Skeletal muscle tissue (tissue), 4 donors: ENCODE measurements around the gene OSBPL10. TPM values are rescaled to one million over a fixed set of nuclear protein-coding genes. Genes with fewer than 3 reads are reported as not detected.

Source experiments
- H3K27ac ChIP-seq: one replicate; pipeline ENCODE4 v1.7.0; 2013; ENCODE audit warnings: mild to moderate bottlenecking, low read depth, low read length, inconsistent platforms
- H3K27me3 ChIP-seq, 3 donors: one replicate each; pipeline ENCODE4 v1.7.0; 2013; ENCODE audit warnings: low read length in 3 of 3; ENCODE audit not compliant: control insufficient read depth in 3 of 3, insufficient read depth in 3 of 3
- H3K36me3 ChIP-seq, 3 donors: one replicate each; pipeline ENCODE4 v1.7.0; 2013; ENCODE audit warnings: low read length in 3 of 3; ENCODE audit not compliant: control insufficient read depth in 3 of 3, insufficient read depth in 3 of 3
- H3K4me1 ChIP-seq, 3 donors: one replicate each; pipeline ENCODE4 v1.7.0; 2013; ENCODE audit warnings: low read length in 3 of 3, mild to moderate bottlenecking in 3 of 3; ENCODE audit not compliant: control insufficient read depth in 3 of 3, insufficient read depth in 3 of 3
- H3K4me3 ChIP-seq, 3 donors: one replicate each; pipeline ENCODE4 v1.7.0; 2013; ENCODE audit warnings: low read length in 3 of 3
- H3K9ac ChIP-seq, 3 donors: one replicate each; pipeline ENCODE4 v1.7.0; 2013; ENCODE audit warnings: low read length in 3 of 3, mild to moderate bottlenecking in 3 of 3, moderate library complexity in 2 of 3, low read depth in 1 of 3
- H3K9me3 ChIP-seq, 3 donors: one replicate each; pipeline ENCODE4 v1.7.0; 2013; ENCODE audit warnings: low read length in 3 of 3; ENCODE audit not compliant: control insufficient read depth in 3 of 3
- total RNA-seq: library from RNA; depleted of rRNA; stranded (reverse); fragments of >200 nt; gene quantifications from one replicate; pipeline ENCODE4 v1.2.3, GENCODE V29; 2014
- donor health status: Osteomylitis.

The OSBPL10 gene
- total RNA-seq, 1 donor from 2014 or later, result 6.8 TPM

- Histone ChIP-seq H3K4me3 (no peak overlapping the region), H3K36me3 (peaks cover 0 to 4% (median 4%) of the 10 kb centered on the region in 3 donors), H3K9me3 (no peaks in the 10 kb centered on the region), H3K4me1 (no peaks in the 10 kb centered on the region), H3K27ac (no peak overlapping the region), H3K27me3 (no peaks in the 10 kb centered on the region), H3K9ac (no peak overlapping the region)
Measured at GRCh38 chr3:31680072-31680870, 300.8 kb downstream of the OSBPL10 start.

GRCh38 chr3:31676556-31676955 lies 304.5 kb downstream of the OSBPL10 start:
- Histone ChIP-seq H3K4me3 (no peak overlapping the region), H3K27me3 (no peaks in the 10 kb centered on the region), H3K27ac (no peak overlapping the region), H3K4me1 (no peaks in the 10 kb centered on the region), H3K36me3 (no peaks in the 10 kb centered on the region), H3K9ac (no peak overlapping the region), H3K9me3 (no peaks in the 10 kb centered on the region)

DNA sequence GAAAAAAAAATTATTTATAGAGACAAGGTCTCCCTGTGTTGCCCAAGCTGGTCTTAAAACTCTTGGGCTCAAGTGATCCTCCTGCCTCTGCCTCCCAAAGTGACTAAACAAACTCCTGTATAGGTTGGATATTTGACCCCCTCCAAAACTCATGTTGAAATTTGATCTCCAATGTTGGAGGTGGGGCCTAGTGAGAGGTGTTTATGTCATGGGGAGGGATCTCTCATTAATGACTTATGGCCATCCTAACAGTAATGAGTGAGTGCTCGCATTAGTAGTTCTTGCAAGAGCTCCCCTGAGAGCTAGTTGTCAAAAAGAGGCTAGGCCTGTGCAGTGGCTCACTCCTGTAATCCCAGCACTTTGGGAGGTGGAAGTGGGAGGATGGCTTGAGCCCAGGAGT lies 307.1 kb downstream of the OSBPL10 start:
- H3K9me3 ChIP-seq, result no peaks in the 10 kb centered on the region
- H3K4me3 ChIP-seq, result no peak overlapping the region
- no peaks in the 10 kb centered on the region for H3K4me1 ChIP-seq
- H3K36me3 ChIP-seq, result no peaks in the 10 kb centered on the region
- no peaks in the 10 kb centered on the region for H3K27me3 ChIP-seq
- no peak overlapping the region for H3K9ac ChIP-seq
- no peak overlapping the region for H3K27ac ChIP-seq

- no peaks in the 10 kb centered on the region for H3K9me3 ChIP-seq
- no peak overlapping the region for H3K9ac ChIP-seq
- H3K27ac ChIP-seq, result no peak overlapping the region
- H3K36me3 ChIP-seq, result no peaks in the 10 kb centered on the region
- H3K4me3 ChIP-seq, result no peak overlapping the region
- H3K4me1 ChIP-seq, result no peaks in the 10 kb centered on the region
- no peaks in the 10 kb centered on the region for H3K27me3 ChIP-seq
Measured at GRCh38 chr3:31671976-31672375, 309.1 kb downstream of the OSBPL10 start.

- no peak overlapping the region for H3K27ac ChIP-seq
- H3K36me3 ChIP-seq, result peaks cover 0 to 2% (median 0%) of the 10 kb centered on the region in 3 donors
- no peaks in the 10 kb centered on the region for H3K9me3 ChIP-seq
- no peaks in the 10 kb centered on the region for H3K27me3 ChIP-seq
- no peak overlapping the region for H3K4me3 ChIP-seq
- no peaks in the 10 kb centered on the region for H3K4me1 ChIP-seq
- H3K9ac ChIP-seq, result no peak overlapping the region
Measured at GRCh38 chr3:31671451-31671850, 309.6 kb downstream of the OSBPL10 start.

- H3K4me3 ChIP-seq, result no peak overlapping the region
- H3K9me3 ChIP-seq, result no peaks in the 10 kb centered on the region
- H3K9ac ChIP-seq, result no peak overlapping the region
- no peak overlapping the region for H3K27ac ChIP-seq
- H3K27me3 ChIP-seq, result no peaks in the 10 kb centered on the region
- H3K36me3 ChIP-seq, result peaks cover 0 to 2% (median 2%) of the 10 kb centered on the region in 3 donors
- H3K4me1 ChIP-seq, result no peaks in the 10 kb centered on the region
Measured at GRCh38 chr3:31670722-31671121, 310.3 kb downstream of the OSBPL10 start.

GRCh38 chr3:31670136-31670535 lies 310.9 kb downstream of the OSBPL10 start:
- H3K4me3 ChIP-seq, result no peak overlapping the region
- H3K36me3 ChIP-seq, result peaks cover 0 to 2% (median 2%) of the 10 kb centered on the region in 3 donors
- no peak overlapping the region for H3K27ac ChIP-seq
- no peaks in the 10 kb centered on the region for H3K4me1 ChIP-seq
- H3K9ac ChIP-seq, result no peak overlapping the region
- H3K27me3 ChIP-seq, result no peaks in the 10 kb centered on the region
- no peaks in the 10 kb centered on the region for H3K9me3 ChIP-seq

DNA sequence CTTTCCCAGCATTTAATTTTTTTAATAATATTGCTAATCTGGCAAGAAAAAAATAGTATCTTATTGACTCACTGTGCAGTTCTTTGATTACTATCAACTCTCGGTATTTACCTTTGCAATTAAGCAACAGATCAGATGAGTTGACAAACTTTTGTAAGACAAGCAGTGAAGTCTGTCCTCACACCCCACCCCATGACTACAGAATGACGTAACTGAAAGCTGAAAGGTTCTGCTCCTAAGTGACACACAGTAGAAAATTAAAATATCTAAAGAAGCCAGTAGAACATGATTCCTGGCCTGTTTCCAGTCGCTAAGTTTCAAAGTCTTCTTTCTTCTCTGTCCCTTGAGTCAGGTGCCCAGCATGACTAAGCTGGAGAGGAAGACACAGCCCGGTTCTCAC lies 312.8 kb downstream of the OSBPL10 start:
- no peaks in the 10 kb centered on the region for H3K27me3 ChIP-seq
- H3K36me3 ChIP-seq, result peaks cover 0 to 2% (median 2%) of the 10 kb centered on the region in 3 donors
- H3K9ac ChIP-seq, result no peak overlapping the region
- H3K4me3 ChIP-seq, result no peak overlapping the region
- H3K4me1 ChIP-seq, result peaks cover 0 to 4% (median 3%) of the 10 kb centered on the region in 3 donors
- H3K27ac ChIP-seq, result no peak overlapping the region
- H3K9me3 ChIP-seq, result no peaks in the 10 kb centered on the region

DNA sequence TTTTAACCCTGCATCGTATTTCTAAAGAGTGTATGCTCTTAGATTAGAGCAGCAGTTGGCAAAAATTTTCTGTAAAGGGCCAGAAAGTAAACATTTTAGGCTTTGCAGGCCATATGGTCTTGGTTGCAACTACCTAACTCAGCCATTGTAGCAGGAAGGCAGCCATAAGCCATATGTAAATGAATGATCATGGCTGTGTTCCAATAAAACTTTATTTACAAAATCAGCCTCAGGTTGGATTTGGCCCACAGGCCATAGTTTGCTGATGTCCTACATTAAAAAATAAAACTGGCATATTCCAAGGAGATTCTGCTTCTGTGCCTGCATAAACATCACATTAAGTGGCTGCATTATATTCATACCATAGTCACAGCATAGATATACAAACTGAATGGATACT lies 313.5 kb downstream of the OSBPL10 start:
- no peak overlapping the region for H3K9ac ChIP-seq
- H3K4me1 ChIP-seq, result peaks cover 0 to 5% (median 4%) of the 10 kb centered on the region in 3 donors
- peaks cover 0 to 6% (median 2%) of the 10 kb centered on the region in 3 donors for H3K36me3 ChIP-seq
- no peak overlapping the region for H3K27ac ChIP-seq
- no peaks in the 10 kb centered on the region for H3K9me3 ChIP-seq
- no peaks in the 10 kb centered on the region for H3K27me3 ChIP-seq
- no peak overlapping the region for H3K4me3 ChIP-seq

GRCh38 chr3:31664031-31664430 lies 317.0 kb downstream of the OSBPL10 start:
- no peak overlapping the region for H3K27ac ChIP-seq
- H3K4me1 ChIP-seq, result peaks cover 0 to 6% (median 5%) of the 10 kb centered on the region in 3 donors
- no peak overlapping the region for H3K9ac ChIP-seq
- peaks cover 0 to 9% (median 2%) of the 10 kb centered on the region in 3 donors for H3K36me3 ChIP-seq
- H3K9me3 ChIP-seq, result no peaks in the 10 kb centered on the region
- no peak overlapping the region for H3K4me3 ChIP-seq
- no peaks in the 10 kb centered on the region for H3K27me3 ChIP-seq
